HG03354 (cell line): ENCODE results near the gene NOX3.

ENCODE experiments used
- ATAC-seq: cut with Tn5 transposase; IDR thresholded peaks from one replicate; pipeline ENCODE4 v1.9.1; 2021; ENCODE audit warnings: mild to moderate bottlenecking; ENCODE audit not compliant: unreplicated experiment, poor library complexity, severe bottlenecking

The NOX3 gene

DNA sequence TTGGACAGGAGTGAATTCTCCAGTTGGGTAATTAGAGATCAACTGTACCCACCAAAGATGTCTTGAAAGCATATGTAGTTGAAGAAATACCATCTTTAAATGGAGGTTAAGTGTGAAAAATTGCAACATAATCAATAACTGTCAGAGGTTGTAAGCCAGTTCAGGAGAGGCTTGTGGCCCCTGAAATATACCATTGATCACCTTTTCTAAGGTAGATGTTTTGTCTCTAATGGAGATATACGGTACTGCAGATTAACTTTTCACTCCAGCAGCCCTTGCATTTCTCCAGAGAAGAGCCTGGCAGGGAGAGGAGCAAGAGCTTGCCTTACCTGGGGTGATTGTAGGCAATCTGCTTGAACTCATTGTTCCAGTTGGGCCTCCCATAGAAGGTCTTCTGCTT is 48.8 kb downstream of the NOX3 start:
- ATAC-seq = no peak

DNA sequence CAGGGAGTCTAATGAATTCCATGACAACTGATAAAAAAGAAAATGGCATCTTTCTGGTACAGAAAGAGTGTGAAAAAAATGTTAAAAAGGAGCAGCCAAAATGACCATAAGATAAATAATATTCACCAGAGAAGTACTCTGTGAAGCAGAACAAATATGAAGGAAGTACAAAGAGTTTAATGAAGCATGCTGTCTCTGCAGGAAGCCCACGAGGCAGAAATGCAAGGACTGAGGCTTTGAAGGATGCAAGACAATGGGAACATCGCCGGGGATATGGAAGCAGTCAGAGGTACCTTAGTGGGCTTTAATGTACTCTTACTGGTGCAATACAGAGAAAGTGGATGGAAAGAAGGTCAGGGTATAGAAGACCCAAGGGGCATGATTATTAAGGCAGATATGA is 50.7 kb downstream of the NOX3 start:
- no peak for ATAC-seq

DNA sequence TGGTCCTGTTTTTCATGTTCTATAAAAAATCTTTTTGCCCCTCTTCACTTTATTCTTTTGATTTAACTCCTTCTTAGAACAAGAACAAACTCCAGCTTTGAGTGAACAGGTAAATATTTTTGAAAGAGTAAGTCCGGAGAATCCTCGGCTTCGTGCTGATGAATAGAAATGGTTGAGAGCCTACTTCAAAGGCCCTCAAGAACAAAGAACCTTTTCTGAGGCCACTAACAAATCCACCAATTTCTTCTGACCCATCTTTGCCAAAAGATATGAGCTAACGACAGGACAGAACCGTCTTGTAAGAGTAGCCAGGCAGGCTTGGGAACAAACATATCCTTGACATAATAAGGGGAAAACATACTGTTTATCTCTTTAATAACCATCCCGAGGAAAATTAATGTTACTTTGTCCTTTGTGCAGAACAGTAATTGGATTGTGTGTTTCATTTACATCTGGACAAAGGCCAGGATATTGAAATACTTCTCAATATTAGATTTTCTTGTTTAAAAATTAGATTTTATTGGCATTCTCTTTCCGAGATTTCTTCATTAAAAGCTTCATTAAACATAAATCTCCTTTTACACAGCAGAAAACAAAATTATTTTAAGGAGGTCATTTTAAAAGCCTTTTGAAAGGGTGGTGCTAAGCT is 52.9 kb downstream of the NOX3 start:
- ATAC-seq = no peak

DNA sequence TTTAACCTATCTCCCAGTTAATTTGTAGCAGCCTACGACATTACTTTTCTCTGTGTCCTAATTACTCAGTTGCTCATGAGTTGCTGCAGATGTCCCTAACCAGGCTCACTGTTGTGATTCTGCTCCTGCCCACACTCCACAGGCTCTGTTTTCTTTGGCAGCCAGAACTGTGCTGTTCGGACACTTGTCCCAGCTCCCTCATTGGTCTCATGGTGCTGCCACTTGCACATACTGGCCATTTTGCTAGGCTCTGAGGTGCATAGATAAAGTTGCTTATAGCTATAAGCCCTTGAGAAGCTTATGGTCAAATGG is 55.0 kb downstream of the NOX3 start:
- no peak for ATAC-seq

DNA sequence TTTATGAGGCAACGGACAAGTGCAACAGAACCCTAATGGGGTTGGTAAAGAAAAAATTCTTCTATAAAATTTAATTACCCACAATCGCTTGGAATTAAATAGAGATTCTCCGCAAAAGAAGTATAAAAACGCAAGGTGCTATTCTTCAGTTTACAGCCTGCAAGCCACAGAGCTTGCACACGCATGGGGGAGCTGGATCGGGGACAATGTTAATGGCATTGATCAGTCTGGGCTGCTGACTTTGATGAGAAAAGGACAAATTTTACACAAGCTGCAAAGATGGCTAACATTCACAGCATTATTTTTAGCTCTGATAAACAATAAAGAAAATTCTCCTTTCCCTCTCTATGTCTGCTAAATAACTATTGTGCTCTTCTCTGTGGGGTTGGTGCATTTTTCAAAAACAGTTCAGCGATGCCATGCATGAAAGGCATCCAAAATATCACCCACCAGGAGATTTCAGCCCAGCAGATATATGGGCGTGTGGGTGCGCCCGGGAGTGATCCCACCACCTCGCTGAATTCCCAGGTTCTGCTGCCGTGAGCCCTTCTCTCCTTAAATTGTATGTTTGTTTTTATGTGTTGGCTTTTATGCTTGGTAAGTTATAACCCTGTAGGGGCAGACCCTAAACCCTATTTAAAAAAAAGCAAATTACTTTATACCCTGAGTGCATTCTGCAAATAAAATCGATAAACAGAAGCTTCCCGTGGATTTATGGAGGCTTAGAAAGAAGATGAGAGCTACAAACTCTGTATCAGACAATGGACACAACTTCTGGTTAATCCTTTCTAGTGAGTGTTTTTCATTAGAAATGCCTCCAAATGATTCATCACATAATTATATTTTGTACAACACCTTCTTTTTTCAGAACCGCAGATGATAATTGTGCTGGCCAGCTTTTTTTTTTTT is 55.6 kb downstream of the NOX3 start:
- ATAC-seq = no peak

DNA sequence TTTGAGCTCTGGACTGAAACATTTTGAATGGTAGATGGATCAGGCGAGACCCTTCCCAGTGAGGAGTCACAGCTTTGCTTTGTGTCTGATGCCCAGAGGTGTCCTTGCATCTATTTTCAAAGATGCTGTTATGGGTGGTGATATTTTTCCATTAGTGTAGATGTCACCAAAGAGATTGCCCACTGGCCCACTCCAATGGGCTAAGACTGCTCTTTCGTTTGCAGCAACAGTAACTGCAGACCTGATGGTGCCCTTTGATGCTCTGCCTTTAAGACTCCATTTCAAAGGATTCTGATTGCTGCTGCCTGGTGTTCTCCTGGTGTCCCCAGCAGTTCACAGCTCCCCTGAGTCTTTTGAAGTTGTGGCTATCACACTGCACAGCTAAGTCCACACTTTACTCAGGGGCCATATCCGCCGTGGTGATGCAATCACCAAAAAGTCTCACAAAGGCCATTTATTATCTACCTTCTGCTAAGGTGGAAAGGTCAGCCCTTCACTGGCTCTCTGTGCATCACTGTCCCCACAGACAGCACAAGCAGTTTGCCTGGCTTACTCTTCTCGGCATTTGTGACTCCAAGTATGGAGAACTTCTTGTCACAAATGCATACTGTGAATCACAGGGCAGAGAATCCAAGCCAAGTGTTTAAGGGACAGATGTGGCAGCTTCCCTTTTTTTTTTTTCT is 56.4 kb downstream of the NOX3 start:
- no peak for ATAC-seq

DNA sequence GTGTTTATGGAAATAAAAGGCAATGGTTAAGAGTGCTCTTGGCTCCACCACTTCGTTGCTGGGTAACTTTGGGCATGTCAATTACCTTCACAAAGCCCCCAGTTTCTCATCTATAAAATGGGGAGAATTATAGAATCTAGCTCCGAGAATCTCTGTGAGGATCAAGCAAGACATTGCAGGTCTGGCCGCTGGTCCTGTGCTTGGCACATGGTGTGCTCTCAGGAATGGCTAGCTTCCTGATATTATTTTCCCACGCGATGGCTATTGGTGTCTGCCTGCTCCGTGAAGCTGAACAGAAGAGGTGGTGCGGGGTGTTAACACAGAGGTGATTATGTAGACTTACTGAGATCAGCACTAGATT is 57.0 kb downstream of the NOX3 start:
- no peak for ATAC-seq

DNA sequence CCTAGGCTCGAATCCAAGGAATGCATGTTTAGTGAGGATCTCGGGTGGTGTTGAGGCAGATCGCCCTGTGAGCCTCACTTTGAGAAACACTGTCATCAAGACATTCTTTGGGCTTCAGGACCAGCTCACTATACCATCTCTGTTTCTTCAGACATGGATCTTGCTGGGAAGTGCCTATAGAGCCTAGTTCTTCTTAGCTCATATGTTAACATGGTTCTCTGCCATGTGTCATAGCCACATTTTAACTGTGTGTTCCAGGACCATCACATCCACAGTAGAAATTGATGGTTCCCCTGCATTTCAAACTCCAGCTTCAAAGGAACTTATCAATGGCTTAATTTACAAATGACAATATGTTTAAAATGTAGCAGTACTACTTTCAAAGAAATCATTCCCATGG is 57.4 kb downstream of the NOX3 start:
- ATAC-seq = no peak

DNA sequence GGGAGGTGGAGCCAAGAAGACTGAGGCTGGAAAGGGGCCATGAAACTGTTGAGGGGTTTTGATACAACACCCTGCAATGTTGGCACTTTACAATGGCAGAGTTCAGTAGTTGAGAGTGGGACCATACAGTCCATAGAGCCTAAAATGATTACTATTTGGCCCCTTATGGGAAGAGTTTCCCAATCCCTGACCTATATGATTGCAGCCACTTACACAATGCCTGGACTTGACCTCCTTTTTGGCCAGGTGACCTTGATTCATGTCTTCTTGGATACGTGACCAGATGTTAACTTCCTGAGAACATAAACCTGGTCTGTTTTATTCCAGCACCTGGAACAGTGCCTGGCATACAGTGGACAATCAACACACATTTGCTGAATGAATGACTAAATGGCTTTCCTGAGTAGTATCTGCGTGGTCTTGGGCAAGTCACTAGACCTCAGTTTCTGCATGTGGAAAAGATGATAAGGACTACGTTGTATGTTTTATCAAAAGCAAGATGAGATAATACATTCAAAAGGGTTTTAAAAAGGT is 58.4 kb downstream of the NOX3 start:
- no peak for ATAC-seq

DNA sequence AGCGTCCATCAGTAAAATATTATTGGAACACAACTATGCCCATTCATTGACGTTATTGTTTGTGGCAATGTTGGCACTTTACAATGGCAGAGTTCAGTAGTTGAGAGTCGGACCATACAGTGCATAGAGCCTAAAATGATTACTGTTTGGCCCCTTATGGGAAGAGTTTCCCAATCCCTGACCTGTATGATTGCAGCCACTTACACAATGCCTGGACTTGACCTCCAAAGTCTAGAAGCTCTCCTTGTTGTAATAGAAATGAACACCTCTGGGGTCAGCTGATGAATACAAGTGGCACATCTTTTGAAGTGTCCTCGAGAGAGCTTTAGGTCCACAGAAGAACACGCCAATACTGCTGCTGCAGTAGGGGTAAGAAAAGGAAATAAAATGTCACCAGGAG is 59.0 kb downstream of the NOX3 start:
- ATAC-seq = no peak

DNA sequence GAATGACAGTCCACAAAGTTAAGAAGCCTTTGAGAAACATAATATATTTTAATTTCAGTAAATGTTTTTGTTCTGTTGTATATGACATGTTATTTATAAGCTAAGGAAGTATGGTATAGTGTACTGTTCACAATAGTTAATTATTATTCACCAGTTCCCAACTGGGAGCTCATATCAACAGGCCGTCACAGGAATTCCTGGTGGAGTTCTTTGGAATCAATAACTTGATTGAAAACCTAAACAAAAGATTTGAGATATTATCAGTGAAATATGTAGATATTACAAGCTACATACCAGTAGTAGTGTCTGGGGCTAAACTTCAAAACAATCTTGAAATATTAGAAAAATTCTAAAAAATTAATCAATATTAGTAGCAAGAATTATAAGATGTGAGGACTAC is 60.3 kb downstream of the NOX3 start:
- no peak for ATAC-seq

DNA sequence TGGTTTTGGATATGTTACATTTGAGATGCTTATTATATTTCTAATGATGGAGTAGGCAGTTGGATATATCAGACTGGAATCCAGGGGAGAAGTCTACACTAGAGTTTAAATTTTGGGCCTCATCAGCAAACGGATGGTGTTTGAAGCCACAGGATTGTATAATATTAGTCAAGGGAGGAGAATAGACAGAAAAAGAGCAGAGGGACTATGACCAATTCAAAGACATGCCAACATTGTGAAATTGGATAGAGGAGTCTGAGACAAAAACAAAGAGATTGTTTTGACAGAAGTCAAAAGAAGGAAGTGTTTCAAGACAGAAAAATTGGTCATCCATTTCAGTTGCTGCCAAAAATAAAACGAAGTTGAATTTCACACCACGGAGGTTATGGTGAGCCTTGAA is 66.5 kb downstream of the NOX3 start:
- no peak for ATAC-seq

DNA sequence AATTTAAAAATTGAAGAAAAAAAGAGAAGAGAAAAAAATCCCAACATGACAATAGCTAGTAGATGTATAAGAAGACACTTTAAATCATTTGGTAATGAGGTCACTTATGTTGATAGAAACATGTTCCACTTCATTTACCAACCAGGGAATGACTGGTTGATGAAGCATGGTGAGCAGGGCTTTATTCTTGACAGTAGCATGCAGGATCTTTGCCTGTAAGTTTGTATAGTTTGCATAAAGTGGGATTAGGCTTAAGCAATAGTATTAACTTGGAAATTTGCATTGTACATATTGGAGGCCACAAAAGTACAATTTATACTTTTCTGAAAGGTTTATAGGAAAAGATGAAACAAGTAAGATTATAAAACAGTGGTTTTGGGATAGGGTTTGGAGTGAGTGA is 67.0 kb downstream of the NOX3 start:
- ATAC-seq = no peak

DNA sequence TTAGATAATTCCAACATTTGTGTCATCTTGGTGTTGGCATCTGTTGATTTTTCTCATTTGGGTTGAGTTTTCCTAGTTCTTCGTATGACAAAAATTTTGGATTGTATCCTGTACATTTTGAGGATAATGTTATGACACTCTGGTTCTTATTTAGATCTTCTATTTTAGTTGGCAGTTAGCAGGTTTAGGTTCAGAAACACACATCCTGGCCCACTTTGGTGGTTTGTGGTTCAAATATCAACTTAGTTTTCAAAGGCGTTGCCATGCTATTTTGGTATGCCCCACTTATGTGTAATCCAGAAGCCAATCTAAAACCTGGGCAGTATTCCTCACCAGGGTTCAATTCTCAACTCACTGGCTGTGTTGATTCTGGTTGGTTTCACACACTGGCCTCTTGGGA is 68.2 kb downstream of the NOX3 start:
- ATAC-seq = no peak

DNA sequence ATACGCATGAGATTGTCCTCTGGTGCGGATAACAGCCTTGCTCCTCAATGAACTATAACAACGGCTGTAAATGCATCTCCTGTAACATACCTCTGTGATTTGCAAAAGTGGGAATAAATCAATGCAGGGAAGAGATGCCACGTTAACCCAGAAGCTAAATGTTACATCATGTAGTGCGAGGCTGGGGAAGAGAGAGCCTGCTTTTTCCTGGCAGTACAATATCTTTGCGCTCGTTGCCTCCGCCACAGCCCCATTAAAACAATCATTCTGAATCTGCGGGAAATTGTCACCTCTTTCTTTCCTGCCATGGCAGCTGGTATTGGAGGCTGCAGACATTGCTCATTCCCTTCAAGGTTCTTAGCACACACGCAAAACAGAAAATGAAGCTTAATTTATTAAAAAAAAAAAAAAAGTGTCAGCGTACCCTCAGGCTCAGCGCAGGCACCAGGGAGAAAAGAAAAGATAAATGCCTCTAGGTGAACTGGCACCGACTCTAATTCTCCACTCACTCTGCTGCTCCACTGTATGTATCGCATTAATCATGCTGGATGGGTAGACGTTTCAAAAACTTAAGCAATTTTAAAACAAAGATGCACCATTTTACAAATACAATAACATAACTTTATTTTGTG is 71.2 kb downstream of the NOX3 start:
- ATAC-seq = no peak

DNA sequence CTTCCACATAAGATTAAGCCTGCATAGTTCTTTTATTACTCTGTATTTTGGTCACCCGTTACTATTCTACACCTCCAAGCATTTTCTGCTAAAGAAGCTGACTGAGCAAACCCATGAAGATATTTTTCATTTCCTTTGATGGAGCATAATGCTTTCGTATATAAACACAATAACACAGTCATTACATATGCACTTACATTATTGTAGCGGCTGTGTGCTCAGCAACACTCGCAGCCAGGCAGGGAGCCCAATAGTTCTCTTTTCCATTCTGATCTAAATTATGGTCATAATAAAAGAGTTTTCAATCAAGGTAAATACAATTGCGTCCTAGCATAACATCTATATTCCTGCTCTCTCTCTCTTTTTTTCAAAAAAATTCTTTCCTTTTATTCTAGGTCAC is 71.7 kb downstream of the NOX3 start:
- ATAC-seq = no peak

DNA sequence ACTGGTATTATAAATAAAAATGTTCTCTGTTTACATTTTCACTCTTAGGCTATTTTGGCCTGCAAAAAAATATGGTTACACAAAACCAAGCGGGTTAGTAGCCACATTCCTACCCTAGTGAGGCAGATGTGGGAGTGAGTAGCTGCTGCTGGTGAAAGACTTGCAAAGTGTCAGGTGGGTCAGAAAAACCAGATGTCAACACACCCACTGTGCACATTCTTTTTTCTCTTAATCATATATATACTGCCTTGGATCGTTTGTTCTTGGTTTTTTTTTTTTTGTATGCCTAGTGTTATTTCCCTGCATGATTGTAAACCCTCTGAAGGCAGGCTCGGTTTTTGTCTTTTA is 73.3 kb downstream of the NOX3 start:
- no peak for ATAC-seq

DNA sequence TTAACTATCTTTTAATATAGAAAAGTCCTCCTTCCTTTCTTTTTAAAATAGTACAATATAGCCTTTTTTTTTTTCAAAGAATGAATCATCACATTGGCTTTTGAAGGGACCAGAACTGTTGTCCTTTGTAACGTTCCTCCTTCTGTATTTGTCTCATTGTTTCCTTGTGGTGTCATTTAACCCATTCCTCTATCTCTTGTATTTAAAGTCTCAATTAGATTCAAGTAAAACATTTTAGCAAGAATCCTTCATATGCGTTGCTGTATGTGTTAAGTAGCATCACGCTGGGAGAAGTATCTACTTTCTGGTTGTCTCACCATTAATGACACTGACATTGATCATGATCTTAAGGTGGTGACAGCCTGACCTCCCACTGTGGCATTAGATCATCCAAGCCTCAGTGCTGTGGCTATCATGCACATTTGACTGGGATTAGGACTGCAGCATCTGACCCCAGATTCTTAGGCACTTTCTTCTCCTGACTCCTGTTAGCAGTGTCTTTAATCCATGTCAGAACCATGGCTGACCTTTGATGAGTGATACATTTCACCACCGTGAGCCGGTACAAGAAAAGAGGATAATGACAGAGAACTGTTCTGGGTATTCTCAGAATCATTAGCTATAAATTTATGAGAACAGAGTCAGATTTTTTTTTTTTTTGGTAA is 73.8 kb downstream of the NOX3 start:
- ATAC-seq = no peak

DNA sequence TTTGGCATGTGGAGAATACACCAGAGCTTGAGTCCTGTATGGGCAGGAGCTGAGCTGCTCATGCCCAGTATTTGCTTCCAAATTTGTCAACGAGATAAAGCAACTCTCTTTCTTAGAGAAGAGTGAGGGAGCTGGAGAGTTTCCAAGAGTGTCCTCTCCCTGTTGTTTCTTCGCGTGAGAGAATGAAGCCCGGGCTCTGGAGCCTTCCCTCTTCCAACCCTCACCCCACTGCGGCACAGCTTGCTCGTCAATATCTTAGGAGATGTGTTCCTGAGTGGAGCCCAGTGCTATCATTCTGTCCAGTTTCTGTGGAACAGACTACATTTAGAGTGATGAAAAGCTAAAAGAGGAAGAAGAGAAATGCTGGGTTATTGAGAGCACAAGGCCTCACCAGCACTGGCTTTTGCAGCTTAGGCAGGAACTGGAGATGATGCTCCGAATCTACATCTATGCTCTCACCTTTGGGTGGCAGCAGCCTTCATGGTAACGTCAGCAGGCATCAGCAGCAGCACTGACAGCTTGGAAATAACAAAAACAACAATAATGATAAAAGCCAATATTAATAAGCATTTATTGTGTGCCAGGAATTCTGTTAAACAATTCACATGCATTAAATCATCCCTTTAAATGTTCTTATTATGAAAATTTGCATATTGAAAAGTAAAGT is 74.8 kb downstream of the NOX3 start:
- ATAC-seq = no peak

DNA sequence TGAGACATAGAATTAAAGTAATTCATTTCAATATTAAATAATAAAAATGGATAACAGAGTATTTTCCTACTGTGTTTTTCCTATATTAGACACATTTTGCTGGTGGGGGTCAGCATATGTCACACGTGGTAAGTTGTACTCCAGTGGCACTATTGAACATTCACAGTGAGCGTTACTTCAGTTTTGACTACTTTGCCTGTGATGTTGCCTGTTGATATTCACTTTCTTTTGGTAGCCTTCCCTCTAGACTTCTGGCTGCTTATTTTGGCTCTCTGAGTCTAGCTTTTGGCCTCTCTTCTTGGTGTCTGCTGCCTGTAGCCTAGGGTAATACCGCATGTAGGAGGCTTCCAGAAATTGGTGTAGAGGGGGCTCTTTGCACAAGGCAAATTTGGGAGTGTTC is 76.9 kb downstream of the NOX3 start:
- ATAC-seq = no peak
